HG03103 (cell line): ENCODE results near the gene MOCS3.

Experiments
- ATAC-seq: cut with Tn5 transposase; IDR thresholded peaks from one replicate; pipeline ENCODE4 v1.9.1; 2021; ENCODE audit warnings: low read depth; ENCODE audit not compliant: unreplicated experiment

MOCS3 gene

GRCh38 chr20:50980071-50980681, 21.6 kb downstream of the MOCS3 start:
- no peak for ATAC-seq

- no peak for ATAC-seq
Observed at GRCh38 chr20:50980851-50981713, 22.5 kb downstream of the MOCS3 start.

- ATAC-seq: no peak
Observed at GRCh38 chr20:50981714-50982048, 23.1 kb downstream of the MOCS3 start.

GRCh38 chr20:50982363-50982762, 23.7 kb downstream of the MOCS3 start:
- no peak for ATAC-seq

- ATAC-seq: no peak
Observed at GRCh38 chr20:50983321-50983720, 24.7 kb downstream of the MOCS3 start.

GRCh38 chr20:50987493-50988210, 29.0 kb downstream of the MOCS3 start:
- no peak for ATAC-seq

- ATAC-seq: no peak
Observed at GRCh38 chr20:50991076-50991475, 32.5 kb downstream of the MOCS3 start.

GRCh38 chr20:50992336-50992732, 33.7 kb downstream of the MOCS3 start:
- no peak for ATAC-seq

GRCh38 chr20:50992733-50993457, 34.3 kb downstream of the MOCS3 start:
- peak; percentile 87 for ATAC-seq

GRCh38 chr20:50993876-50994275, 35.3 kb downstream of the MOCS3 start:
- no peak for ATAC-seq

- ATAC-seq: no peak
Observed at GRCh38 chr20:50995506-50995905, 36.9 kb downstream of the MOCS3 start.

GRCh38 chr20:50996901-50997865, 38.6 kb downstream of the MOCS3 start:
- no peak for ATAC-seq

GRCh38 chr20:50999355-50999754, 40.7 kb downstream of the MOCS3 start:
- ATAC-seq: no peak

- ATAC-seq: no peak
Observed at GRCh38 chr20:51001430-51002265, 43.0 kb downstream of the MOCS3 start.

- ATAC-seq: no peak
Observed at GRCh38 chr20:51002633-51003032, 44.0 kb downstream of the MOCS3 start.

- ATAC-seq: no peak
Observed at GRCh38 chr20:51003753-51004152, 45.1 kb downstream of the MOCS3 start.

- ATAC-seq: no peak
Observed at GRCh38 chr20:51004305-51004727, 45.7 kb downstream of the MOCS3 start.

GRCh38 chr20:51004781-51005180, 46.2 kb downstream of the MOCS3 start:
- no peak for ATAC-seq

- no peak for ATAC-seq
Observed at GRCh38 chr20:51005214-51005613, 46.6 kb downstream of the MOCS3 start.
